GM23338 (cell line): ENCODE data around the gene C16orf87. TPM values are rescaled to one million over a fixed set of nuclear protein-coding genes. Genes with fewer than 3 reads are reported as not detected.

ENCODE experiments used
- ATAC-seq: fragments of 200-7000 bp; cut with Tn5 transposase; 3 replicates; pipeline ENCODE4 v1.9.1; 2020
- DNase-seq: peaks from one replicate; pipeline ENCODE4 v3.0.0-alpha.2; 2015; ENCODE audit warnings: low spot score
- H2AFZ ChIP-seq: fragments of 200-600 bp; sonication (generic); 2 replicates; pipeline ENCODE4 v1.8.0; 2016; ENCODE audit warnings: antibody characterized with exemption, mild to moderate bottlenecking, moderate library complexity
- H3F3A ChIP-seq: fragments of 200-600 bp; sonication (generic); replicated peaks from 2 replicates; pipeline ENCODE4 v1.8.0; 2017; ENCODE audit warnings: antibody characterized with exemption, mixed run types, low read depth
- H3K27ac ChIP-seq: fragments of 200-600 bp; sonication (generic); 2 replicates; pipeline ENCODE4 v1.6.1; 2016; ENCODE audit warnings: low read depth
- H3K27me3 ChIP-seq: fragments of 200-600 bp; sonication (generic); 2 replicates; pipeline ENCODE4 v1.8.0; 2016; ENCODE audit warnings: mild to moderate bottlenecking, mixed run types, moderate library complexity; ENCODE audit not compliant: insufficient read depth
- H3K36me3 ChIP-seq: fragments of 200-600 bp; sonication (generic); 2 replicates; pipeline ENCODE4 v1.8.0; 2016; ENCODE audit warnings: mild to moderate bottlenecking; ENCODE audit not compliant: insufficient read depth
- H3K4me1 ChIP-seq: fragments of 200-600 bp; sonication (generic); 2 replicates; pipeline ENCODE4 v1.8.0; 2016; ENCODE audit warnings: mild to moderate bottlenecking, moderate library complexity; ENCODE audit not compliant: insufficient read depth
- H3K4me2 ChIP-seq: fragments of 200-600 bp; sonication (generic); 2 replicates; pipeline ENCODE4 v1.7.1; 2017; ENCODE audit warnings: mixed run types
- H3K4me3 ChIP-seq: fragments of 200-600 bp; sonication (generic); 2 replicates; pipeline ENCODE4 v1.6.1; 2016; ENCODE audit warnings: mixed run types
- H3K79me2 ChIP-seq: fragments of 200-600 bp; sonication (generic); replicated peaks from 2 replicates; pipeline ENCODE4 v1.8.0; 2017; ENCODE audit warnings: mild to moderate bottlenecking; ENCODE audit not compliant: insufficient read depth
- H3K9me2 ChIP-seq: fragments of 200-600 bp; sonication (generic); 2 replicates; pipeline ENCODE4 v1.8.0; 2017; ENCODE audit not compliant: insufficient read depth
- H4K20me1 ChIP-seq: fragments of 200-600 bp; sonication (generic); replicated peaks from 2 replicates; pipeline ENCODE4 v1.8.0; 2017; ENCODE audit warnings: mild to moderate bottlenecking; ENCODE audit not compliant: insufficient read depth
- H3K27ac Mint-ChIP-seq: 2 replicates; pipeline ENCODE4 v1.8.0; 2020; ENCODE audit warnings: inconsistent platforms, mild to moderate bottlenecking, moderate library complexity, mixed read lengths
- H3K27me3 Mint-ChIP-seq: 3 replicates; pipeline ENCODE4 v1.8.0; 2022; ENCODE audit warnings: low read depth, mild to moderate bottlenecking, moderate library complexity, mixed read lengths, inconsistent platforms; ENCODE audit not compliant: insufficient read depth, poor library complexity
- H3K36me3 Mint-ChIP-seq: 3 replicates; pipeline ENCODE4 v1.8.0; 2021; ENCODE audit warnings: low read depth, mild to moderate bottlenecking, inconsistent platforms, moderate library complexity, mixed read lengths
- H3K4me1 Mint-ChIP-seq: 3 replicates; pipeline ENCODE4 v1.8.0; 2020; ENCODE audit warnings: mild to moderate bottlenecking, inconsistent platforms, mixed read lengths
- H3K4me3 Mint-ChIP-seq: 3 replicates; pipeline ENCODE4 v1.8.0; 2021; ENCODE audit warnings: moderate library complexity, mild to moderate bottlenecking, inconsistent platforms, mixed read lengths
- H3K9me3 Mint-ChIP-seq: 3 replicates; pipeline ENCODE4 v1.8.0; 2020; ENCODE audit warnings: moderate library complexity, mild to moderate bottlenecking, inconsistent platforms, mixed read lengths
- ETS1 ChIP-seq: IDR thresholded peaks from 2 replicates; pipeline ENCODE4 v1.6.1; 2016; ENCODE audit warnings: antibody characterized with exemption
- EZH2 ChIP-seq: fragments of 200-600 bp; sonication (generic); IDR thresholded peaks from one replicate; pipeline ENCODE4 v1.8.0; 2017; ENCODE audit warnings: antibody characterized with exemption, mild to moderate bottlenecking, low read depth; ENCODE audit not compliant: unreplicated experiment
- EZH2phosphoT487 ChIP-seq: fragments of 200-600 bp; sonication (generic); IDR thresholded peaks from one replicate; pipeline ENCODE4 v1.8.1; 2018; ENCODE audit warnings: antibody characterized with exemption; ENCODE audit not compliant: unreplicated experiment
- JUNB ChIP-seq: IDR thresholded peaks from one replicate; pipeline ENCODE4 v1.6.1; 2016; ENCODE audit warnings: antibody characterized with exemption; ENCODE audit not compliant: unreplicated experiment
- POLR2AphosphoS5 ChIP-seq: IDR thresholded peaks from 2 replicates; pipeline ENCODE4 v1.6.1; 2016; ENCODE audit warnings: antibody characterized with exemption, low read depth
- STAT1 ChIP-seq: IDR thresholded peaks from one replicate; pipeline ENCODE4 v1.6.1; 2016; ENCODE audit warnings: antibody characterized with exemption; ENCODE audit not compliant: unreplicated experiment
- ZNF114 ChIP-seq: fragments of 250-450 bp; sonication (Bioruptor Pico); IDR thresholded peaks from 2 replicates; pipeline ENCODE4 v1.5.0; 2020; ENCODE audit warnings: mild to moderate bottlenecking, moderate library complexity
- polyA plus RNA-seq: library from polyadenylated mRNA; unstranded; fragments of >200 nt; fragmentation: Nextera tagmentation; extraction: Ambion mirVana; gene quantifications from 2 replicates; pipeline ENCODE4 v1.2.1, GENCODE V29; 2016
- total RNA-seq: library from RNA; depleted of rRNA; stranded (reverse); fragments of >200 nt; shearing (Covaris generic); gene quantifications from 2 replicates; pipeline ENCODE4 v1.2.3, GENCODE V29; 2014
- TF ChIP-seq, protein P1 (sequence below), 2 experiments: fragments of 200-600 bp in 1 of 2; sonication (generic) in 1 of 2; conservative IDR thresholded peaks; 2 replicates each; pipeline versions ENCODE4 v1.5.1 to v1.6.1; 2016 to 2017; ENCODE audit warnings: antibody characterized with exemption in 2 of 2, low read depth in 2 of 2, mild to moderate bottlenecking in 2 of 2, moderate library complexity in 1 of 2
- TF ChIP-seq, protein P2 (sequence below): fragments of 250-450 bp; sonication (Bioruptor Pico); IDR thresholded peaks from 2 replicates; pipeline ENCODE4 v1.5.0; 2020; ENCODE audit warnings: mild to moderate bottlenecking, moderate library complexity

Gene C16orf87
- total and polyA plus RNA-seq, 2 experiments from 2014 or later = 23.4 to 46.0 TPM

DNA sequence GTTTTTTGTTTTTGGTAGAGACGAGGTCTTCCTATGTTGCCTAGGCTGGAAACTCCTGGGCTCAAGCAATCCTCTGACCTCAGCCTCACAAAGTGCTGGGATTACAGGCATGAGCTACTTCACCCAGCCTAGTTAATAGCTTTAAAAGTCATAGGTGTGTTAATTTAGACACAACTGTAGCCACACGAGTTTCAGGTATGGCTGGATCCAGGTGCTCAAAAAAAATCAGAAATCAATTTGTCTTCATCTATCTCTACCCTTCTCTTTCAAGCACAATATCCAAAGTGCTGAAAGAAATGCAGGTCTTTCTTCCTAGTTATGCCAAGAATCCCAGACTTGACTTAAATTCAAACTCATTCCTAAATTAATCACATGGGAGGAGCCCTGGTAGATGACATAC, 23.9 kb upstream of the C16orf87 start (continued):
- TF ChIP-seq, protein P1, sequence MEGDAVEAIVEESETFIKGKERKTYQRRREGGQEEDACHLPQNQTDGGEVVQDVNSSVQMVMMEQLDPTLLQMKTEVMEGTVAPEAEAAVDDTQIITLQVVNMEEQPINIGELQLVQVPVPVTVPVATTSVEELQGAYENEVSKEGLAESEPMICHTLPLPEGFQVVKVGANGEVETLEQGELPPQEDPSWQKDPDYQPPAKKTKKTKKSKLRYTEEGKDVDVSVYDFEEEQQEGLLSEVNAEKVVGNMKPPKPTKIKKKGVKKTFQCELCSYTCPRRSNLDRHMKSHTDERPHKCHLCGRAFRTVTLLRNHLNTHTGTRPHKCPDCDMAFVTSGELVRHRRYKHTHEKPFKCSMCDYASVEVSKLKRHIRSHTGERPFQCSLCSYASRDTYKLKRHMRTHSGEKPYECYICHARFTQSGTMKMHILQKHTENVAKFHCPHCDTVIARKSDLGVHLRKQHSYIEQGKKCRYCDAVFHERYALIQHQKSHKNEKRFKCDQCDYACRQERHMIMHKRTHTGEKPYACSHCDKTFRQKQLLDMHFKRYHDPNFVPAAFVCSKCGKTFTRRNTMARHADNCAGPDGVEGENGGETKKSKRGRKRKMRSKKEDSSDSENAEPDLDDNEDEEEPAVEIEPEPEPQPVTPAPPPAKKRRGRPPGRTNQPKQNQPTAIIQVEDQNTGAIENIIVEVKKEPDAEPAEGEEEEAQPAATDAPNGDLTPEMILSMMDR (conservative IDR thresholded peaks at IDR 0.05; ENCODE audit: low read depth in 2 of 2) = no peak
- TF ChIP-seq ZNF114 (CRISPR knock-in tag) (no peak), POLR2AphosphoS5 (no peak), EZH2 (no peak), JUNB (no peak), EZH2phosphoT487 (no peak), STAT1 (no peak), ETS1 (no peak)

- Histone ChIP-seq H3K27me3 (no peaks in the 10 kb centered on the region), H3K27ac (no peak overlapping the region), H3K4me2 (no peak overlapping the region), H4K20me1 (no peaks in the 10 kb centered on the region), H2AFZ (peak overlapping the region; percentile 63), H3K36me3 (no peaks in the 10 kb centered on the region), H3F3A (no peaks in the 10 kb centered on the region), H3K4me1 (no peaks in the 10 kb centered on the region), H3K79me2 (no peaks in the 10 kb centered on the region), H3K4me3 (no peak overlapping the region), H3K9me2 (no peaks in the 10 kb centered on the region)
- no peak overlapping the region for H3K4me3 Mint-ChIP-seq
- no peaks in the 10 kb centered on the region for H3K27me3 Mint-ChIP-seq
- peaks cover 28% of the 10 kb centered on the region for H3K4me1 Mint-ChIP-seq
- no peak overlapping the region for H3K27ac Mint-ChIP-seq
- H3K9me3 Mint-ChIP-seq = no peaks in the 10 kb centered on the region
- ATAC-seq (peak; percentile 91), DNase-seq (peak; percentile 93)
- H3K36me3 Mint-ChIP-seq = no peaks in the 10 kb centered on the region
- TF ChIP-seq, protein P2, sequence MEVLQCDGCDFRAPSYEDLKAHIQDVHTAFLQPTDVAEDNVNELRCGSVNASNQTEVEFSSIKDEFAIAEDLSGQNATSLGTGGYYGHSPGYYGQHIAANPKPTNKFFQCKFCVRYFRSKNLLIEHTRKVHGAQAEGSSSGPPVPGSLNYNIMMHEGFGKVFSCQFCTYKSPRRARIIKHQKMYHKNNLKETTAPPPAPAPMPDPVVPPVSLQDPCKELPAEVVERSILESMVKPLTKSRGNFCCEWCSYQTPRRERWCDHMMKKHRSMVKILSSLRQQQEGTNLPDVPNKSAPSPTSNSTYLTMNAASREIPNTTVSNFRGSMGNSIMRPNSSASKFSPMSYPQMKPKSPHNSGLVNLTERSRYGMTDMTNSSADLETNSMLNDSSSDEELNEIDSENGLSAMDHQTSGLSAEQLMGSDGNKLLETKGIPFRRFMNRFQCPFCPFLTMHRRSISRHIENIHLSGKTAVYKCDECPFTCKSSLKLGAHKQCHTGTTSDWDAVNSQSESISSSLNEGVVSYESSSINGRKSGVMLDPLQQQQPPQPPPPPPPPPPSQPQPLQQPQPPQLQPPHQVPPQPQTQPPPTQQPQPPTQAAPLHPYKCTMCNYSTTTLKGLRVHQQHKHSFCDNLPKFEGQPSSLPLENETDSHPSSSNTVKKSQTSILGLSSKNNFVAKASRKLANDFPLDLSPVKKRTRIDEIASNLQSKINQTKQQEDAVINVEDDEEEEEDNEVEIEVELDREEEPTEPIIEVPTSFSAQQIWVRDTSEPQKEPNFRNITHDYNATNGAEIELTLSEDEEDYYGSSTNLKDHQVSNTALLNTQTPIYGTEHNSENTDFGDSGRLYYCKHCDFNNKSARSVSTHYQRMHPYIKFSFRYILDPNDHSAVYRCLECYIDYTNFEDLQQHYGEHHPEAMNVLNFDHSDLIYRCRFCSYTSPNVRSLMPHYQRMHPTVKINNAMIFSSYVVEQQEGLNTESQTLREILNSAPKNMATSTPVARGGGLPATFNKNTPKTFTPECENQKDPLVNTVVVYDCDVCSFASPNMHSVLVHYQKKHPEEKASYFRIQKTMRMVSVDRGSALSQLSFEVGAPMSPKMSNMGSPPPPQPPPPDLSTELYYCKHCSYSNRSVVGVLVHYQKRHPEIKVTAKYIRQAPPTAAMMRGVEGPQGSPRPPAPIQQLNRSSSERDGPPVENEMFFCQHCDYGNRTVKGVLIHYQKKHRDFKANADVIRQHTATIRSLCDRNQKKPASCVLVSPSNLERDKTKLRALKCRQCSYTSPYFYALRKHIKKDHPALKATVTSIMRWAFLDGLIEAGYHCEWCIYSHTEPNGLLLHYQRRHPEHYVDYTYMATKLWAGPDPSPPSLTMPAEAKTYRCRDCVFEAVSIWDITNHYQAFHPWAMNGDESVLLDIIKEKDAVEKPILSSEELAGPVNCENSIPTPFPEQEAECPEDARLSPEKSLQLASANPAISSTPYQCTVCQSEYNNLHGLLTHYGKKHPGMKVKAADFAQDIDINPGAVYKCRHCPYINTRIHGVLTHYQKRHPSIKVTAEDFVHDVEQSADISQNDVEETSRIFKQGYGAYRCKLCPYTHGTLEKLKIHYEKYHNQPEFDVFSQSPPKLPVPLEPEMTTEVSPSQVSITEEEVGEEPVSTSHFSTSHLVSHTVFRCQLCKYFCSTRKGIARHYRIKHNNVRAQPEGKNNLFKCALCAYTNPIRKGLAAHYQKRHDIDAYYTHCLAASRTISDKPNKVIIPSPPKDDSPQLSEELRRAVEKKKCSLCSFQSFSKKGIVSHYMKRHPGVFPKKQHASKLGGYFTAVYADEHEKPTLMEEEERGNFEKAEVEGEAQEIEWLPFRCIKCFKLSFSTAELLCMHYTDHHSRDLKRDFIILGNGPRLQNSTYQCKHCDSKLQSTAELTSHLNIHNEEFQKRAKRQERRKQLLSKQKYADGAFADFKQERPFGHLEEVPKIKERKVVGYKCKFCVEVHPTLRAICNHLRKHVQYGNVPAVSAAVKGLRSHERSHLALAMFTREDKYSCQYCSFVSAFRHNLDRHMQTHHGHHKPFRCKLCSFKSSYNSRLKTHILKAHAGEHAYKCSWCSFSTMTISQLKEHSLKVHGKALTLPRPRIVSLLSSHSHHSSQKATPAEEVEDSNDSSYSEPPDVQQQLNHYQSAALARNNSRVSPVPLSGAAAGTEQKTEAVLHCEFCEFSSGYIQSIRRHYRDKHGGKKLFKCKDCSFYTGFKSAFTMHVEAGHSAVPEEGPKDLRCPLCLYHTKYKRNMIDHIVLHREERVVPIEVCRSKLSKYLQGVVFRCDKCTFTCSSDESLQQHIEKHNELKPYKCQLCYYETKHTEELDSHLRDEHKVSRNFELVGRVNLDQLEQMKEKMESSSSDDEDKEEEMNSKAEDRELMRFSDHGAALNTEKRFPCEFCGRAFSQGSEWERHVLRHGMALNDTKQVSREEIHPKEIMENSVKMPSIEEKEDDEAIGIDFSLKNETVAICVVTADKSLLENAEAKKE = peak; percentile 77; the same call in 1 of the 2 replicates
- TF ChIP-seq, protein P1 (conservative IDR thresholded peaks at IDR 0.05; ENCODE audit: low read depth in 2 of 2) = peak; percentile 85 to 94
- TF ChIP-seq JUNB (no peak), POLR2AphosphoS5 (no peak), EZH2phosphoT487 (no peak), STAT1 (no peak)
These were observed 22.9 kb upstream of the C16orf87 start for GRCh38 chr16:46853713-46854443.
